ENCODE results near the gene EPHA5.

EPHA5 gene

DNA sequence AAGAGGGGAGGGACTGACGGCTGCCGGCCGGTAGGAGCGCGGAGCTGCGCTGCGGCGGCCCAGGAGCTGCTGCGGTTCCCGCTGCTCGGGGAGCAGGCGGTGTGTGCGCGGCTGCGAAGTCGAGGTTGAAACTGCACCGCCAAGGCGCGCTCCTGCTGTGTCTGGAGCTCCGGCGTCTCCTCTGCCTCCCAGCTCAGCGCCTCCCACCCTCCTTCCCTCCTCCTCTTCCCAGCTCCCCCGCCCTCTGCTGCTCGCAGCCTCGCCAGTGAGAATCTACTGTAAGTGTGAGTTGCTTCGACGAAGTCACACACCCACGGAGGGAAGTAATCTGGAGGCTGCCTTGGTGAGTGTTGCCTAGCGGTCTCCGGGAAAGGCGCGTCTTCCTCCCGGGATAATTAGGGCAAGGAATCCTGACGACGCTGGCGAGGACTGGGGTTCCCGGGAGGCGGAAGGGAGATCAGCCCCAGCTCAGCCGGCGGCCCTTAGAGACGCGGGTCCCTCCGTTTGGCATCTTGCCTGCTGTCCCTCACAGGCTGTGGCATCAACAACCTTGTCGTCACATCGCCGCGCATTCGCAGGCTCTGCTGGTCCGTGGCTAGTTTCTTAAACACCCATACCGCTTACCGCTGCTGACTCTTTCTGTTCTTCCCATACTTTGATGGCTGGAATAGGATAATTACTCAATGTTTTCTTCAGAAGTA is at the start of gene EPHA5:
EPHA5 (minus strand) TSS at position 159 of the 701 bp plus-strand sequence. CDS start 747 bp downstream, outside the sequence.
- peak within 1 kb of the TSS; percentile 55 for H3K4me3 ChIP-seq (ENCODE audit: low read depth, low read length)
- peak; percentile 76 for DNase-seq (ENCODE audit: low read depth)

DNA sequence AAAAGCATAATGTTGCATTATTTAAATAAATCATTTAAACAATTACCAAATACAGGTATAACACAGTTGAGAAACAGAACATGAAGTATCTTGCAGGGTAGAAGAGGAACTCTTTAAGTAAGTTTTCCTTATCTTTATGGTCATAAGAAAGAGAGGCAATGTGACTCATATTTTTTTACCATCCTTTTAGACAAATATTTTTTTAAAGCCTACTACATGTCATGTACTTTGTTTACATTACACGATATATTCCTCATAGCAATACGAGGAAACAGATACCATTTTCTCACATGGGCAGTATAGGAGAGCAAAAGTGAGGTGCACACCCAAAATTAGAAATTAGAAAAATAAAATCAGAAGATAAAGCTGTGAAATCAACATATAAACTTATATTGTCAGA is 49.3 kb upstream of the EPHA5 start:
- no peak for DNase-seq (ENCODE audit: low read depth)

DNA sequence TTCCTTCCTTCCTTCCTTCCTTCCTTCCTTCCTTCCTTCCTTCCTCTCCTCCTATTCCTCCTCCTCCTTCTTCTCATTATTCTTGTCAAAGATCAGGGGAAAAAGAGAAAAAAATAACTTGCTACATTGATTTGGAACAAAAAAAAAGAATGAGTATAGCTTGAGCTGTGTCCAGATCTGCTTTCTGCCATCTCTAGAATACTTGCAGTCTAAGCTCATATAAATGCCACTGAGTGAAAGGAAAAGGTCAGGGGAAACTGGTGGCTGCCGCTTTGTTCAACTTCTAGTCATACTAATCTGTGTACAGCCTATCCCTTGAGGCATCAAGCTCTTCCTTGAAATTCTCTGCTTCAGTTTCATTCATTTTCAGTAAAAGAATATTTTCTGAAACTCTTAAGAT is 28.3 kb upstream of the EPHA5 start:
- H3K4me3 ChIP-seq (ENCODE audit: low read depth, low read length): no peak overlapping the region
- no peak for DNase-seq (ENCODE audit: low read depth)

More for the DNA sequence above, 49.3 kb upstream of the EPHA5 start:
- H3K4me3 ChIP-seq (ENCODE audit: low read depth, low read length): no peak overlapping the region

DNA sequence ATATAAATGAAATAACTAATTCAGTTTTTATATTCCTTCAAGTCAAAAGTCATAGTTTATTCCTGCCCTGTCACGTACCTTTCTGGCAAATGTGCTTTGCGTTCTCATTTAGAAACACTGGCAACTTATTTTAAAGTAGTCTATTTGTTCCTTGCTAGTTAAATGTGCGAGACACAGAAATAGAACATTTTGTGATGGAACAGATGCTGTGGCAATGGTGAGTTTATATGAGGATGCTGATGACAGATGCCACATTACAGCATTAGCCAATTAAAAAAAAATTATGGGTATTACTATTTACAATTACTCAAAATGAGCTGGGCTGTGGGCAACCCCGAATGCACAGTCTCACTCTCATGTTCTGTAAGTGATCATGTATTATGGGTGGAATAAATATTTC is 26.1 kb upstream of the EPHA5 start:
- DNase-seq (ENCODE audit: low read depth): no peak
- no peak overlapping the region for H3K4me3 ChIP-seq (ENCODE audit: low read depth, low read length)

DNA sequence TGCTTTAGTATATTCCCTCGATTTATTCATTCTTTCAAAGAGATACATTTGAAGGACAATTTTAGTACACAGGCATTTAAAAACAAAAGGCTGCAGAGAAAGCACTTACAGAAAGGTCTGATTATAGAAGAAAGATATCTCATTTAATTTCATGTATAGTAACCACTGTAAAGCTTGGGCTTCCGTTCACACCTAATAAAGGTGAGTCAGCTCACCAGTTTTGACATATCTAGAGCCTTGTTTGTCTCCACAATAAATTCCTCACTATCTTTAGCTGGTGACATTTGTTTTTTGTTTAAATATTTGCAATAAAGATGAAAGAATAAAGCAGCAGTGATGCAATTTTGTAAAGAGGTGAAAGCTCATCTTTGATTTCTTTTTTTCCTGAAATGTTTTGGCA is 1.1 kb upstream of the EPHA5 start:
- DNase-seq (ENCODE audit: low read depth): no peak
- H3K4me3 ChIP-seq (ENCODE audit: low read depth, low read length): no peak overlapping the region

DNA sequence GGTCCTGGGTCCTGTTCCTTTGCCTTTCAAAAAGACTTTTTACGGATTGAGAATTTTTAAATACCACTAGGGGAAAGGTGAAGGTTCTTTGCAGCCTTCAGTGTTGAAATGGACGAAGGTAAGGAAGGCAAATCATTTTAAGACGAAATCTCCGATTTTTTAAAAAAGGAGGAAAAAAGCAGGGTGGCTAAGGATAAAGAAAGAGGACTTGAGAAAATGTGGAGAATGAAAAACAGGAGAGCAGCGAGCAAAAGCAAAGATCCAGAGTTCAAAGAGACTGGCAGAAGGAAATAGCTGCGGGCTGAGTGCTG is 314 bp downstream of the EPHA5 start:
- peak overlapping the region; percentile 55 for H3K4me3 ChIP-seq (ENCODE audit: low read depth, low read length)

DNA sequence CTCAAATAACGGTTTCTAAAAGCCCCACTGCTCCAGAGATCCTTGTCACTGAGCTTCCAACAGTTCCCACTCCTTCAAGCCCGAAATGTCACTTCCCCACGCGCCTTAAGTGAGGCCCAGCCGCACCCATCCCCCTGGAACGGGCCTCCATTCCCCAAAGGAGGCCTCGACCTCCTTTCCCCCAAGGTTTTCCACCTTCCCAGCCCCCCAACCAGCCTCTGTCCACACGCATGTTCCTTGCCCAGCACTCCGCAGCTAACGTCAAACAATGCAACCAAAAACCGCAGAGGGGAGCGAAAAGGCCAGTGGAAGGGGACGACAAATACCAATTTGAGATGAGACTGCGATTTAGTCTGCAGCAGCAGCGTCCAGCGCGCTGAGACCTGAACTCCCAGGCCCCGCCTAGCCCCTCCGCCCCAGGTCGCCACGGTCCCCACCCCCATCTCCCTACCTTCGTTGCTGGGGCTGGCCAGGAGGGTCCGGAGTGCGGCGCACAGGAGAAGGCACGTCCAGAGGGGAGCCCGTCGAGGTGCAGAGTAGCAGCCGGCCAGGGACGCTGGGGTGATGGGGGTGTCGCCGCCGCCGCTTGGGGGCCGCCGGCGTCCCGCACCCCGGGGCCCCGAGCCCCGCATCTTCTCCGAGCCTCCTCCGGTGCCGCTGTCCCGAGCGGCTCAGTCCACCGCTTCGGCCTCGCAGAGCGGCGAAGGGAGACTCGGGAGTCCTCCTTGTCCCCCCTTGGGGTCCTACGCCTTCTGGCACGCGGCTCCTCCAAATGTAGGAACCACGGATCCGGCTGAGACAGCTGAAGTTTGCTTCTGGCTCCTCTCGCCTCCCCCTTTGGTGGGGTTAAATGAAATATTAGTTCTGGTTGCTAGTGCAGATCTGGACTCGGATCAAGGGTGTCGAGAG is 924 bp downstream of the EPHA5 start:
- H3K4me3 ChIP-seq (ENCODE audit: low read depth, low read length): peak overlapping the region; percentile 55
- DNase-seq (ENCODE audit: low read depth): peak; percentile 30

More for the DNA sequence above, 314 bp downstream of the EPHA5 start:
- no peak for DNase-seq (ENCODE audit: low read depth)

DNA sequence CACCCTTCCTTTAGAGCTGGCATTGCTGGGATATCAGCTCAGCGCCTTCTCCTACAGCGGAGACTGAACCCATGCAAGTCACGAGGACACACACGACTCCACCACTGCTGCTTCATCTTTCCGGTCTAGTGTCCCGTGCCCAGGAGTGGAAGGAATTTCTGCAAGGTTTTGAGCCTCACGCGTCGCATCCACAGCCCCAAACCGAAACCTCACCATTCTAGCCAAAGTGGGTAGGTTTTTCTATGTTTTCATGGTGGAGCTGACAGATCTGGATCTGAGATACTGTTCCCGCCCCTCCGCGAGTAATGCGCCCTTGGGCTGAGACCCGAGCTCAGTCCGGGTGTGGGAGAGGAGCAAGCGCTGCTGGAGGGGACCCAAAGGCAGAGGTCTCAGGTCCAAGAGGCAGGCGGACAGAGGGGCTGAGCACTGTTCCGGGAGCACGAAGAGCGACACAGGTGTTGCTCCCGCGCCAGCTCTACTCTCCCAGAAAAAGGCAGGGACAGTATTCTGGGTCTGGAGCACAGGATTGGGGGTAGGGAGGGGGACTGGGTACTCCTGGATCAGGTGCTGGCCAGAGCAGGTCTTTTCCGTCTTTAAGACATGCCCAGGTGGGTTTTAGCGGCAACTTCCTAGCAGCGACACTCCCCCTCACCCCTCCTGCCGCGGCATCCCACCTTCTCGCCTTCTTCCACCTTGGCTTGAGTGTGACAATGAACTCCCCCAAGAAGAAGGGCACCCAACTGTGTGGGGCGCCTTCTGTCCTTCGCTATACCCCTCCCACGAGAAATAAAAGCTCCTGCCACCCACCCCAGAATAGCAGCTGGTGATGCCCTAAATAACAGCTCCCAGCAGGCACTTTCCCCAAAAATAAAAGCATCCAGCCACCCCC is 1.8 kb downstream of the EPHA5 start:
- DNase-seq (ENCODE audit: low read depth): no peak
- peak overlapping the region; percentile 55 for H3K4me3 ChIP-seq (ENCODE audit: low read depth, low read length)

DNA sequence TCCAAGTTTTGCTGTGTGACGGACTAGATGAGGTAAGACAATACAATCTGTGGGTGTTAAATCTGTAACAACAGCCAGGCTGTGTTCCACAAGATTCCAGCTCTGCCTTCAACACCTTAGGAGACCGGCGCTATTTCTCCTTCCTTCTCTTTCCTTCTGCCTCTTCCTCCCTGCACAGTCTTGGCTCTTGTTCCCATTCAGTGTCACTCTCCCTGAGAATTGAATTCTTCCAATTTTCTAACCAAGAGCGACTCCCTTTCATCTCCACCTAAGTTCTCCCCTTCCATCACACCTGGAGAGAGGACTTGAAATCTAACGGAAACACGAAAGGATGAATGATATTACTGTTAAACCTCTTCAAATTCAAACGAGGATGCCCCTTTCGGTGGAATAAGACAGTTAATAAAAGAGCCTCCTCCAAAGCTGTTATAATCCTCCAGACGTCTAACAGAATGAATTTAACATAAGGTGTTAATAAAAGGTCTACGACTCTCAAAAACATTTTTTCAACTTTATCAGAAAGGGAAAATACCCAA is 2.7 kb downstream of the EPHA5 start:
- DNase-seq (ENCODE audit: low read depth): no peak
- peak overlapping the region; percentile 55 for H3K4me3 ChIP-seq (ENCODE audit: low read depth, low read length)

DNA sequence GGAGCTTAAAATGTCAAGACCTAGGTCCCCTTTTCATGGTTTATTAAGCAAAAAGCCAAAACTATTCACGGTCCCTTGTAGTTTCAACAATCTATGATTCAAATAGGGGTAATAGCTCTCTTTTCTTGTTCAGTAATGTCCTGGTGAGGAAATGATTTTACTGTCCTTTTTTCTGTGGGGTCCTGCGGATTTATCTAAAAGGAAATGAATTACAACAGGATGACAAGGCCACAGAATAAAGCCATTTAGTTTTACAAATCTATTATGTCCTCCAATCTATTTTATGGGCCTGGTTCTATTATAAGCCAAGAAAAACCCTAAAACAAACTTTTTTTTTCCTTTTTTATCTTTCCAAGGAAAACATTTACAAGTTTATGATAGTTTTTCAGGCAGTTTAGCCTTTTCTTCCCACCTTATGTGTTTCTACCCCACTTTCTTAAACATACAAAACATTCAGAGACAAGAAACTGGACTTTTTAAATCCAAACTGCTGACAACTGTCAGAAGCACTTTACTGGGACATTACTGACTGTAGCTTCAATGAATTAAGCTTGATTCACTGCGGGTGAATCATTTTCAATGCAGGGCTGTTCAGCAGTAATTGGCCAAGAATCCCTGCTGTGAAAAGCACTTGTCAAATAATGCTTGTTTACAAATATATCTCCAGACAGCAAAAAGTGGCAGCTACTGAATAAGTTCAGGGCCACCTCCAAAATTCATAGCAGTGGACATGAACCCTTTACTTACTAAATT is 4.3 kb downstream of the EPHA5 start:
- H3K4me3 ChIP-seq (ENCODE audit: low read depth, low read length): no peak overlapping the region
- DNase-seq (ENCODE audit: low read depth): no peak

DNA sequence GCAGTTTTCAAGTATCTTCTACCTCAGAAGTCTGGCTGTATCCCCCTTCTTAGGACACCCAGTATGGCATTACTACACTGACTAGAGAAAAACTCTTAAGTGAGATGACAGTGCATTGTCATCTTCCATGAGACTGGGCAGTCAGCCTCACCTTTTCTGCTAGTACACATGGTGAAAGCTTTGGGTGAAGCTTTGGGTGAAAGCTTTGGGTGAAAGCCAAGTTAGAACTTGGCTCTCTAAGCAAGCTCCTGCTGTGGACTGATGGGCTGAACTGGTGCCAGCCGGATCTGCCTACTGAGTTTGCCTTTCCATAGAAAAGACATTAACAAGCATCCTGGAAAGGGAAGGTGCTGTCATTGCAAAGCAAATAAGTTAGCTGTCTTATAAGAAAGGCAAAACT is 8.8 kb downstream of the EPHA5 start:
- DNase-seq (ENCODE audit: low read depth): no peak
- no peak overlapping the region for H3K4me3 ChIP-seq (ENCODE audit: low read depth, low read length)

DNA sequence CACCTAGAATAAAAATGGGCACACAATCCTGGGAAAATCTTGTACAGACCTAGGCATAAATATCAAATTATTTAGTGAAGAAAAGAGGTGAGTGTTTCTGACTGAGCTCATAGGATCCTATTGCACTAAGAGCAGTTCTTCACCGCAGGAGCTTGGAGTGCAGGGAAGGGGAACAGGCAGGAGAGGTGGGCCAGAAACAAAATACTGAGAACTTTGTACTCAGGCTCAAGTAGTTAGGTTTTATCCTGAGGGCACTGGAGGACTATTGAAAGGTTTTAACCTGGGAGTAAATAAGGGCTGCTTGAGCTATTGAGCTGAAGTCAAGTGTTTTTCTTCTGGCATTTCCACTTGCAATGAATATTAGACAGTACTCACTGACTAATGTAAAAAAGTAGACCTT is 12.2 kb downstream of the EPHA5 start:
- no peak overlapping the region for H3K4me3 ChIP-seq (ENCODE audit: low read depth, low read length)
- DNase-seq (ENCODE audit: low read depth): no peak

DNA sequence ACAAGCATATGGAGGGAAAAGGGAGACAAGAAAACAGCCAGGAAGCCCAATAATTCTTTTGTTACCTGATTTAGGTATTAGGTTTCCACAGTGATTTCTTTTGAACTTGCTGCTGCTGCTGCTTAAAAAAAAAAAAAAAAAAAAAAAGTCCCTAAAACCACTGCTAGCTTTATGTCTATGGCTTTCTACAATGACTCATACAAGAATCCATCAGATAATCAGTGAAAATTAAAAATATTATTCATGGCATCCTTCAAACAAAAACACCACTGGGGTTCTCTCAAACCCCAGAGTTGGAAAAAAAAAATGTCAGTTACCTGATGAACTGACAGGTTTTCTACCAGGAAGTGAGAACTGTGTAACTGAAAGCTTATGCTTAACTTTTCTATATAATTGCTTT is 14.3 kb downstream of the EPHA5 start:
- no peak overlapping the region for H3K4me3 ChIP-seq (ENCODE audit: low read depth, low read length)
- no peak for DNase-seq (ENCODE audit: low read depth)

DNA sequence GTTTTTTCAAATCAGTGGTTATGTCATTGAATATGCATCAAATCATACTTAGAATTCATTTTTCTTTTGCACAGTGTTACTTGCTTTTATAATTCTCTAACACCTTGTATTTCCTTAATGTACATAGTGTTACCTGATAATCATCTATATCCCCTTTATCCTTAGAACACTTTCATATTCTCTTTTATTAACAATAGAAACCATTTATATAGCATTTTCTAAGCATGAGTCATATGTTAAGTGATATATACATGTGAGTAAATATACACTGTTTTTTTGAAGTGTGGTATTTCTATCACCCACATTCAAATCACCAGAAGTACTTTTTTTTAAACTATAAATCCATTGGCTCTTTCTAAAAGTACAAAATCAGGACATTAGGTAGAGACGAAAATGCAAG is 15.3 kb downstream of the EPHA5 start:
- DNase-seq (ENCODE audit: low read depth): no peak
- no peak overlapping the region for H3K4me3 ChIP-seq (ENCODE audit: low read depth, low read length)

DNA sequence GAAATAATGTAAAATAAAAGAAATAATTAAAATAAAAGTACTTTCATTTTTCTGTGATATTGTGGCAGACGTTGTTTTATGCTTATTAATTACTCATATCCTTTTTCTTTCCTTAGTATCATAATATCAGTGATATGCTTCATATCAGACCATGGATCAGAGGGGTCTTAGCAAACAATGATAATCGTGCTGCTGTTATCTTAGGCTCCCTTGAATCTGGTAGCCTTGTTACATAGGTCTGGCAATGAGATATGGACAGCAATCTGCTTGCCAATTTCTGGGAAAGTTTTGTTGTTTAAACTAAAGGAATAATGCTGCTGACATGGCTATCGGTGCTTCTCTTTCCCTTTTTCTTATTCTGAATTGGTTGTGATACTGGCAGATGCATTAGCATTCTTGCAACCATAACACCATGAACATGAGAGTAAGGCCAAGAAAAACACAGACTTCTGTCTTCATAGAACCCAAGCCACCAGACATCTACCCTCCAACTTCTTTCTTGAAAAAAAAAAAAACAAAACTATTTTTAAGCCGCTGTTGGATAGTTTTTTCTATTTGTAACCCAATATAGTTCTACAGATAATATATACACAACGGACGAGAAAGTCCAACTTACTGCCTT is 16.4 kb downstream of the EPHA5 start:
- no peak overlapping the region for H3K4me3 ChIP-seq (ENCODE audit: low read depth, low read length)
- no peak for DNase-seq (ENCODE audit: low read depth)

DNA sequence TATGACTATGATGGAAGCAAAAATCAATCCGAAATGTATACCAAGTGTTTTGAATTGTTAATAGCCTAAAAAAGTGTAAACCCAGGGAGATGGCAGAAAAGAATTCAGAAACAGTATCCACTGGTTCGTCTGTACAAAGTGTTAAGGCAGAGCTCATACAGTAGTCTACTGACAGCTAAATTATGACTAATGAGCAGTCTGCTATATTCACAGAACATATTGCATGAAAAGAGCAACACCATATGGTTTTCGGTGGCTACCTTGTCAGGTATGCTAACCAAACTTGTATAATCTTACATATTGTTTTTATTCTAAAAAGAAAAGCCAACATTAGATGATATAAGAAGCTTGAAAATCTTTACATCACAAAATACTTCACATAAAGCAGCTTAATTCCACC is 18.5 kb downstream of the EPHA5 start:
- DNase-seq (ENCODE audit: low read depth): no peak
- no peak overlapping the region for H3K4me3 ChIP-seq (ENCODE audit: low read depth, low read length)

DNA sequence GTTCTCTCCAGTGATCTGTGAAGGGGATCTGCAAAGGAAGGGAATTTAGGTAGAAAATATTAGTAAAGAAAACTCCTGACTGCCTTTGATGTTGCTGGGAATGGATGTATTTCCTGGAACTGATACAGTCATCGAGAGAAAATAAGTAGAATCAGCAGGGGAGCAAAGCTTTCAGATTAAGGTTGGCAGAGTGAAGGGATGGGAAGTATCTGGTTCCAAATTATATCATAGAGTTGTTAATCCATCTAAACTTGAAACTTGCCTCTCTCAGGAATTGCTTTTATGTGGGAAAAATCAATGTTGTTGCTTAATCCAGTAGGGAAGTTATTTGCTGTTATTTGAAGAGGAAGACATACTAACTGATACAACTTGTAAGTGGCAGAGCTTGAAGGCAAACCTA is 19.3 kb downstream of the EPHA5 start:
- H3K4me3 ChIP-seq (ENCODE audit: low read depth, low read length): no peak overlapping the region
- DNase-seq (ENCODE audit: low read depth): no peak

DNA sequence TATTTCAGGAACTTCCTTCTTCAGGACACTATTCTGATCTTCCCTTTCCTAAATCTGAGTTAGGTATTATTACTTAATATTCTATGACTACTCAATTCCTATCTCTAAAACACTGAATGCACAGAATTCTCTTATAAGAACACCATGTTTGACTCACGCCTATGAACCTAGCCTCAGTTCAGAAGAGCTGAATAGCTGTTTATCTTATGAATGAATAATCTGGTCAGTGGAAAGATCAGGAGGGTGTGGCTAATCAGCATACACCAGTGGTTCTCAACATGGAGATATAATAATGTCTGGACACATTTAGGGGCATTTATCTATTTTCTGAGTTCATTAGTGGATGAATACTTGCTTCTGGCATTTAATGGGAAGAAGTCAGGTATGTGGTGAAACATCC is 24.2 kb downstream of the EPHA5 start:
- H3K4me3 ChIP-seq (ENCODE audit: low read depth, low read length): no peak overlapping the region
- DNase-seq (ENCODE audit: low read depth): no peak

DNA sequence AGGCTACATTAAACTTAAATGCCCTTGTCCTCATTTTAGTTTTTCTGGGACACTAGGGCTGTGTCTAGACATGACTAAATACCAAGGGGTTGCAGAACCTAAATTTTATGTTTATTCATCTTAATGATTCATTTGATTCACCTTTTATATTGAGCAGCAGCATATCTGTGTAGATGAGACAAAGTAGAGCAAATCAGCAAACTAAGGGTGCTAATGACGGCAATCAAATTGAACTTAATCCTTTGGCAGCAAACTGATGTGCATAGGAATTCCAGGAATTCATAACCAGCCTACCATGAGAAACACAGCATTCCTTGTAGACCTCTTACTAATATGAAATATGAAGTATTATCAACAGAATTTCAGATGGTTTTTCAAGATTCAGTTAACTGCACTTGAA is 25.1 kb downstream of the EPHA5 start:
- no peak for DNase-seq (ENCODE audit: low read depth)
- H3K4me3 ChIP-seq (ENCODE audit: low read depth, low read length): no peak overlapping the region
